Small intestine (tissue), 16 donors: ENCODE data around the gene SOWAHC. TPM values are rescaled to one million over a fixed set of nuclear protein-coding genes. Genes with fewer than 3 reads are reported as not detected.
A peak's percentile ranks its signal among the peaks of the same experiment; 100 is the strongest.
"Not testable (repeated sequence)": the region's sequence is repeated elsewhere in the genome, so short reads cannot be mapped to it uniquely, and the experiment has no call there.

Source experiments
- DNase-seq, 2 donors: peaks; one replicate each; pipeline versions ENCODE4 v3.0.0 to v3.0.0-alpha.2; 2013
- FAIRE-seq: peaks from 2 replicates; lab custom pipeline; 2012; peaks lifted over from hg19 to GRCh38; lab: Jason Lieb, UNC
- H3K27ac ChIP-seq, 3 donors: one replicate each; pipeline ENCODE4 v1.5.1; 2013; ENCODE audit warnings: low read length in 2 of 3, mild to moderate bottlenecking in 2 of 3, control low read depth in 1 of 3, inconsistent platforms in 1 of 3, low read depth in 1 of 3, moderate library complexity in 1 of 3
- H3K27me3 ChIP-seq, 3 donors: one replicate each; pipeline ENCODE4 v1.6.1; 2013; ENCODE audit warnings: low read length in 3 of 3, inconsistent platforms in 1 of 3; ENCODE audit not compliant: control insufficient read depth in 3 of 3, insufficient read depth in 3 of 3
- H3K36me3 ChIP-seq, 3 donors: one replicate each; pipeline ENCODE4 v1.6.1; 2013; ENCODE audit warnings: low read length in 3 of 3, inconsistent platforms in 1 of 3, low read depth in 1 of 3, mild to moderate bottlenecking in 1 of 3, moderate library complexity in 1 of 3; ENCODE audit not compliant: control insufficient read depth in 3 of 3, insufficient read depth in 2 of 3
- H3K4me1 ChIP-seq, 3 donors: one replicate each; pipeline ENCODE4 v1.6.1; 2013; ENCODE audit warnings: low read length in 2 of 3, inconsistent platforms in 1 of 3, low read depth in 1 of 3, mild to moderate bottlenecking in 1 of 3, moderate library complexity in 1 of 3; ENCODE audit not compliant: control insufficient read depth in 3 of 3, insufficient read depth in 2 of 3
- H3K4me3 ChIP-seq, 3 donors: one replicate each; pipeline ENCODE4 v1.5.1; 2013; ENCODE audit warnings: low read length in 3 of 3, control low read depth in 1 of 3, inconsistent platforms in 1 of 3, low read depth in 1 of 3, mild to moderate bottlenecking in 1 of 3, moderate library complexity in 1 of 3
- H3K9me3 ChIP-seq, 2 donors: one replicate each; pipeline ENCODE4 v1.6.1; 2013; ENCODE audit warnings: low read depth in 1 of 2, low read length in 1 of 2; ENCODE audit not compliant: control insufficient read depth in 2 of 2, insufficient read depth in 1 of 2
- WGBS, 3 donors: extraction: QIAGEN DNeasy Blood & Tissue Kit; methylation state at CpG; one replicate each; pipeline ENCODE4 v1.1.7; 2013; 5-methylcytosine and 5-hydroxymethylcytosine counted together
- long read RNA-seq, 10 donors: transcript quantifications; one replicate each; lab custom pipeline, GENCODE V29; 2026
- polyA plus RNA-seq, 4 donors: library from polyadenylated mRNA; stranded (reverse) in 3 of 4; unstranded in 1 of 4; fragments of 200-250 nt in 3 of 4; fragments of 120-200 nt in 1 of 4; gene quantifications; one replicate each; pipeline versions ENCODE4 v1.2.1 to v1.2.3, GENCODE V29; 2013
- donor health status: healthy with polysubstance abuse.
- donor health status: control.
- donor health status: control.
- donor health status: Bipolar disorder and iron deficiency.
- donor health status: healthy.

SOWAHC gene
- polyA plus RNA-seq: 10 to 100 TPM in 1 of 4 donors, 1 to 10 TPM in 3; 5.9 to 19.8 (median 7.0) TPM
- long read RNA-seq, donor 1: 0 reads
- long read RNA-seq, donor 2, full-length matches to known transcripts: 19 of 19 reads
- long read RNA-seq, donor 2, partial matches to known transcripts: 0 of 19 reads
- long read RNA-seq, donor 2, other reads (novel, unspliced or antisense): 0 of 19 reads
- long read RNA-seq, donor 3, full-length matches to known transcripts: 26 of 26 reads
- long read RNA-seq, donor 3, partial matches to known transcripts: 0 of 26 reads
- long read RNA-seq, donor 3, other reads (novel, unspliced or antisense): 0 of 26 reads
- long read RNA-seq, donor 4, full-length matches to known transcripts: 3 of 3 reads
- long read RNA-seq, donor 4, partial matches to known transcripts: 0 of 3 reads
- long read RNA-seq, donor 4, other reads (novel, unspliced or antisense): 0 of 3 reads
- long read RNA-seq, donor 5, full-length matches to known transcripts: 8 of 8 reads
- long read RNA-seq, donor 5, partial matches to known transcripts: 0 of 8 reads
- long read RNA-seq, donor 5, other reads (novel, unspliced or antisense): 0 of 8 reads
- long read RNA-seq, donor 6, full-length matches to known transcripts: 29 of 29 reads
- long read RNA-seq, donor 6, partial matches to known transcripts: 0 of 29 reads
- long read RNA-seq, donor 6, other reads (novel, unspliced or antisense): 0 of 29 reads
- long read RNA-seq, donor 7: 0 reads
- long read RNA-seq, donor 8, full-length matches to known transcripts: 2 of 2 reads
- long read RNA-seq, donor 8, partial matches to known transcripts: 0 of 2 reads
- long read RNA-seq, donor 8, other reads (novel, unspliced or antisense): 0 of 2 reads
- long read RNA-seq, donor 9, full-length matches to known transcripts: 12 of 12 reads
- long read RNA-seq, donor 9, partial matches to known transcripts: 0 of 12 reads
- long read RNA-seq, donor 9, other reads (novel, unspliced or antisense): 0 of 12 reads
- long read RNA-seq, donor 10, full-length matches to known transcripts: 49 of 49 reads
- long read RNA-seq, donor 10, partial matches to known transcripts: 0 of 49 reads
- long read RNA-seq, donor 10, other reads (novel, unspliced or antisense): 0 of 49 reads

- Histone ChIP-seq H3K9me3 (no peaks in the 10 kb centered on the region), H3K4me3 (peak within 1 kb of the TSS; percentile 72 to 83 (median 81)), H3K27ac (peak within 1 kb of the TSS; percentile 92 to 98 (median 96)), H3K27me3 (peaks cover 0 to 9% (median 0%) of the 10 kb centered on the region in 3 donors), H3K4me1 (peaks cover 1 to 27% (median 3%) of the 10 kb centered on the region in 3 donors), H3K36me3 (peaks cover 0 to 8% (median 0%) of the 10 kb centered on the region in 3 donors)
- no peak for FAIRE-seq
- DNase-seq: peak; percentile 96 to 99
- 2 to 3% (median 2%) methylated on average over 37 to 104 of the region's 104 CpGs for whole genome bisulfite sequencing, 3 donors
Measured at GRCh38 chr2:109613922-109614714, at the start of gene SOWAHC, which contains the start of gene SEPTIN10. SOWAHC (plus strand) TSS chr2:109614364; CDS start chr2:109614490, 126 bp downstream. SEPTIN10 (minus strand) TSS chr2:109613966; CDS start chr2:109613827, 139 bp downstream.

GRCh38 chr2:109575373-109575772 lies 38.8 kb upstream of the SOWAHC start:
- Histone ChIP-seq H3K9me3 (no peaks in the 10 kb centered on the region), H3K27me3 (no peaks in the 10 kb centered on the region), H3K4me3 (no peak overlapping the region), H3K27ac (no peak overlapping the region), H3K36me3 (peaks cover 0 to 14% (median 6%) of the 10 kb centered on the region in 3 donors), H3K4me1 (no peaks in the 10 kb centered on the region)
- FAIRE-seq: no peak
- no peak for DNase-seq
- WGBS, 3 donors: 32 to 40% (median 39%) methylated on average over 1 of the region's 1 CpG

GRCh38 chr2:109577630-109578029 lies 36.5 kb upstream of the SOWAHC start:
- H3K4me3 ChIP-seq, DNase-seq, H3K4me1 ChIP-seq, H3K27ac ChIP-seq, FAIRE-seq, H3K27me3 ChIP-seq, H3K9me3 ChIP-seq: not testable (repeated sequence)
- 91 to 98% (median 96%) methylated on average over 7 of the region's 7 CpGs for WGBS, 3 donors
- peaks cover 0 to 12% (median 2%) of the 10 kb centered on the region in 3 donors for H3K36me3 ChIP-seq

- H3K27ac ChIP-seq: no peak overlapping the region
- FAIRE-seq (no peak), DNase-seq (no peak)
- H3K36me3 ChIP-seq: peaks cover 0 to 7% (median 0%) of the 10 kb centered on the region in 3 donors
- 78 to 92% (median 83%) methylated on average over 6 of the region's 6 CpGs for WGBS, 3 donors
- H3K27me3 ChIP-seq: no peaks in the 10 kb centered on the region
- no peaks in the 10 kb centered on the region for H3K9me3 ChIP-seq
- no peak overlapping the region for H3K4me3 ChIP-seq
- H3K4me1 ChIP-seq: no peaks in the 10 kb centered on the region
Measured at GRCh38 chr2:109582928-109583895, 31.0 kb upstream of the SOWAHC start.

GRCh38 chr2:109586687-109587086 lies 27.5 kb upstream of the SOWAHC start:
- Histone ChIP-seq H3K27me3 (no peaks in the 10 kb centered on the region), H3K4me3 (no peak overlapping the region), H3K27ac (no peak overlapping the region), H3K9me3 (no peaks in the 10 kb centered on the region), H3K4me1 (no peaks in the 10 kb centered on the region), H3K36me3 (peaks cover 0 to 12% (median 2%) of the 10 kb centered on the region in 3 donors)
- DNase-seq (peak in 1 of 2 donors; percentile 25), FAIRE-seq (no peak)

- FAIRE-seq: no peak
- Histone ChIP-seq H3K36me3 (peaks cover 0 to 23% (median 2%) of the 10 kb centered on the region in 3 donors), H3K27me3 (no peaks in the 10 kb centered on the region), H3K27ac (no peak overlapping the region), H3K4me1 (no peaks in the 10 kb centered on the region), H3K9me3 (no peaks in the 10 kb centered on the region), H3K4me3 (no peak overlapping the region)
- DNase-seq: no peak
Measured at GRCh38 chr2:109591206-109591605, 23.0 kb upstream of the SOWAHC start.

GRCh38 chr2:109592905-109593304 lies 21.3 kb upstream of the SOWAHC start:
- DNase-seq (no peak), FAIRE-seq (no peak)
- WGBS, 3 donors: 90 to 95% (median 93%) methylated on average over 3 of the region's 3 CpGs
- Histone ChIP-seq H3K4me3 (no peak overlapping the region), H3K27me3 (no peaks in the 10 kb centered on the region), H3K4me1 (no peaks in the 10 kb centered on the region), H3K36me3 (peaks cover 0 to 26% (median 2%) of the 10 kb centered on the region in 3 donors), H3K9me3 (no peaks in the 10 kb centered on the region), H3K27ac (no peak overlapping the region)
